ENCODE data around the gene SPACA6. TPM values are rescaled to one million over a fixed set of nuclear protein-coding genes. Genes with fewer than 3 reads are reported as not detected.

Gene SPACA6
- total and polyA plus RNA-seq, 9 of the 15 experiments (the other 6 are each of a cell fraction or from before 2014, with no cell fraction given) = 1.3 to 17.3 (median 6.2) TPM

- TF ChIP-seq ERF (CRISPR knock-in tag; IDR thresholded peaks at IDR 0.05) (peak; percentile 75; the same call in 1 of the 2 replicates), SPI1 (IDR thresholded peaks at IDR 0.05; ENCODE audit: borderline replicate concordance, low read depth, low read length) (peak; percentile 51; the same call in 1 of the 2 replicates), SMARCA5 (IDR thresholded peaks at IDR 0.05) (no peak), ZNF431 (CRISPR knock-in tag; IDR thresholded peaks at IDR 0.05) (0 out of 2 replicates have a peak, but pooled peaks have one; percentile 63), SUPT5H (IDR thresholded peaks at IDR 0.05) (peak; percentile 80), ZNF75A (CRISPR knock-in tag; IDR thresholded peaks at IDR 0.05) (0 out of 2 replicates have a peak, but pooled peaks have one; percentile 28), ZBTB7A (IDR thresholded peaks at IDR 0.05; ENCODE audit: borderline replicate concordance, control insufficient read depth, low read depth, low read length) (peak; percentile 88; the same call in 1 of the 2 replicates), FOXP1 (CRISPR knock-in tag; IDR thresholded peaks at IDR 0.05) (0 out of 2 replicates have a peak, but pooled peaks have one; percentile 68), XRCC4 (IDR thresholded peaks at IDR 0.05; ENCODE audit: extremely low read depth, insufficient read depth, insufficient read length) (no peak), TEAD1 (CRISPR knock-in tag; IDR thresholded peaks at IDR 0.05) (peak in 1 of 2 experiments; percentile 80; a peak in 2 of 4 replicates), AFF4 (CRISPR knock-in tag; IDR thresholded peaks at IDR 0.05) (peak; percentile 60), U2AF2 (optimal IDR thresholded peaks at IDR 0.05; ENCODE audit: low read depth, low read length) (no peak), CREM (IDR thresholded peaks at IDR 0.05; ENCODE audit: low read depth) (peak; percentile 83), ZNF561 (CRISPR knock-in tag; conservative IDR thresholded peaks at IDR 0.05) (no peak), POLR2AphosphoS2 (IDR thresholded peaks at IDR 0.05; ENCODE audit: low read length) (peak; percentile 91; the same call in 1 of the 2 replicates), POLR2H (tag; IDR thresholded peaks at IDR 0.05; ENCODE audit: low read depth) (no peak; the same call in none of the 2 replicates), ELF1 (tag; IDR thresholded peaks at IDR 0.05) (peak; percentile 88)
- TF ChIP-seq, protein P1, sequence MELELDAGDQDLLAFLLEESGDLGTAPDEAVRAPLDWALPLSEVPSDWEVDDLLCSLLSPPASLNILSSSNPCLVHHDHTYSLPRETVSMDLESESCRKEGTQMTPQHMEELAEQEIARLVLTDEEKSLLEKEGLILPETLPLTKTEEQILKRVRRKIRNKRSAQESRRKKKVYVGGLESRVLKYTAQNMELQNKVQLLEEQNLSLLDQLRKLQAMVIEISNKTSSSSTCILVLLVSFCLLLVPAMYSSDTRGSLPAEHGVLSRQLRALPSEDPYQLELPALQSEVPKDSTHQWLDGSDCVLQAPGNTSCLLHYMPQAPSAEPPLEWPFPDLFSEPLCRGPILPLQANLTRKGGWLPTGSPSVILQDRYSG (tag; conservative IDR thresholded peaks at IDR 0.05; ENCODE audit: low read depth) = no peak
These were observed 10.7 kb downstream of the SPACA6 start (continued) for GRCh38 chr19:51703575-51704515.
